T-helper 1 cell treated with Interleukin-12 subunit alpha and Interleukin-12 subunit beta and Interleukin-4 antibody, amounts not matched to agents 30 ng/mL and 1 ng/mL, for 36 hours (primary cell): ENCODE measurements around the gene EIF4EBP2. TPM values are rescaled to one million over a fixed set of nuclear protein-coding genes. Genes with fewer than 3 reads are reported as not detected.

Experiments used
- intact Hi-C: fragments of 100-400 bp; cut with micrococcal nuclease; formaldehyde crosslinking; loops from one replicate; pipeline ENCODE4 v1.15.1; 2024
- total RNA-seq: library from RNA; stranded (reverse); gene quantifications from 2 replicates; pipeline ENCODE4 v1.2.3, GENCODE V29; 2022

EIF4EBP2 gene
- total RNA-seq, 1 donor from 2014 or later = 48.4 TPM

DNA sequence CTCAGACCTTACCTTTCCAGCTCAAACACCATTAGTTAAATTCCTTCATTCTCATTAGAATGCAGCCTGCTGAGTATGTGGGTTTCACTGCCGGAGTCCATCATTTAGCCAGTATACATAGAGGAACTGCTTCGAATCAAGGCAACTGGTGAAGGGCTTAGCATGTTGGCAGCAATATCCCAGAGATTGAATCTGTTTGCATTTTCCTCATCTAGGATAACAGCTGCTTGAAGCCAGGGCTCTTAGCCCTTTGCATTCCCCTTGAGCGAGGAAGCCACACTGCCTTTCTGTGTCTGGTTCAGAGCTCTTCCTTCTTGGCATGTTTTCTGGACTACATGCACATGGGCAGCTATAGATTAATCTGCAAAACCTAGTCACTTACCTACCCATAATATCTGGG, 22.9 kb downstream of the EIF4EBP2 start:
- intact Hi-C loops = no loop called here

DNA sequence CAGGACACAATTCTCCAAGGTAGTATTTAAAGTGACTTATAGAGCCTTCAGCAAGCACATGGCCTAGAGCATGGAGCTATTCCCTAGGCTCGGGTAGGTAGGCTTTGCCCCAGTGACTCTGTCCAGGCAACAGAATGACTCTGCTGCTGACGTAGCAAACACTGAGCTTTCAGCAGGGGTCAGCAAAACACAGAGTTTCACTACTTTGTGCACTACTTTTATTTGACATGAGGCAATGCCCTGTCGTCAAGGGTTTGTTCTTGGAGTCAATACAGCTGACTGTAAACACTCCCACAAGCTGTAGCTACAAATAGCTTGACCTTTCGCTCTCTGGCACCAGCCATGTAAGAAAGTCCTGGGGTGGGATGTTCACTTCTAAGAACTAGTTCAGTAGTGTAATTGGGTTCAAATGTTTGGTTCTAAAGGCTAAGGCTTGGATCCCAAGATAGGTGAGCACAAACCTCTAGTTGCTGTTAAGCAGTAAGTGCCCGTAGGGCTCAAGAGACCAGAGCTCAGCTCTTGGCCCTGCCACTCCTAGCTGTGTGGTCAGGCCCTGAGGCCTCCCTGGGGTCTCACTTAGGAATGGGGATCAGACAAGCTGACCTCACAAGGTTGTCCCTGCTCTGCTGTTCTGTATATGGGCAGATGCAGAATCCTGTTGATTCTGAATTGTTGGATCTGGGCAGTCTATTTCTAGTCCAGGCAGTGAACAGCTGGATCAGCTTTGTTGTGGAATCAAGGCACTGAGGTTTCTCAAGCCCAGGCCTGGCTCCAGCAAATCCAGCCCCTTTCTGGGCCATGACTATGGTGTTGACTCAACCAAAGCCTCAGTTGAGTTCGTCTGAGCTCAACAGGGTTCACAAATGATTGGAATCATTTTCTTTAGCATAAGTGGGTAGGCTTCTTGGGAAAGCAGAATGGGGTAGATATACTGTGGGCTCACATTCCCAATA, 26.8 kb downstream of the EIF4EBP2 start:
- intact Hi-C loops = no loop called here

DNA sequence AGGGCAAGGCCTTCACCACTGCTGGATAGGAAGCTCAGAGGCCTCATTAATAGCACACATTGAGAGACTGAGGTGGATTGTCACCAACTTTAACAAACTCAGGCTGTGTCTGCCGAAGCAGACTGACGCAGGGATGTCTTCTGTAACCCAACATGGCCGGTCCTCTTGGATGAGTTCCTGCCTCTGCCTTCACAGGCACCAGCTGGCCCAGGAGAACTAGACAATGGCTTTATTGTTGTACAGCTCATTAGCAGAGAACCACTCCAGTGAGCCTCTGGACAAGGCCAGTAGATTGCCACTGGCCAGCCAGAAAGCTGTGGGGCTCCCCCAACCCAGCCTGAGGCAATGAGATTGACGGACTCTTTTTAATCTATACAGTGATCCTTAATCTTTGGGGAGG, 28.2 kb downstream of the EIF4EBP2 start:
- intact Hi-C loops = no loop called here

DNA sequence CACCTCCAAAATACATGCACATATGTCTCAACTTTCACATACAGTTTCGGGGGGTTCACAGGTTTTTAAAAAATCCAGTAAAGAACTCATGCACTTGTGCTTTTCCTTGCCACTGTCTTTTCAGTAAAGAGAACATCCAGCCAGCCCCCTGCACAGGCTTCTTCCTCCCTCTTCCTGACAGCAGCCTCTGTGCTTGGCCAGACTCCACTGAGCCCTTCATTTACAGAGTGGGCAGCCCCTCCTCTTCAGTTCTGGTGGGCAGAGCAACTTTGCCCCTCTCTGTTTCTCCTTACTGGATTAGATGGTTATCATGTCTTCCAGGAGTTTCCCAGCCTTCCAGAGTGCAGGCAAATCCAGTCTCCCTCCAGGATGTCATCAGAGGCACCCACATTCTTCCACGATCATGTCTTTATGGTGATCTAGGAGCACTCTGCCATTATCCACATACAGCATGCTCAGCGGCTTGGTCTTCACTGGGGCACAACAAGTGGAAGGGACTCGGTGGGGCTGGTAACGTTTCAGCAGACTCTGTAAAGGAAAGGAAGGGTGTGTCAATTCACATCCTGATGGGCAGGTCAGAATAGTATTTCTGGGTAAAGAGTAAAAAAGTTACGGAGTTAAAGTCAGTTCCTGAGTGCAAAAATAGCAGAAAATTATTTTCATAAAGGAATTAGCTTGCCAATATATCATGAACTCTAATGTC, 28.8 kb downstream of the EIF4EBP2 start:
- intact Hi-C loops = no loop called here

DNA sequence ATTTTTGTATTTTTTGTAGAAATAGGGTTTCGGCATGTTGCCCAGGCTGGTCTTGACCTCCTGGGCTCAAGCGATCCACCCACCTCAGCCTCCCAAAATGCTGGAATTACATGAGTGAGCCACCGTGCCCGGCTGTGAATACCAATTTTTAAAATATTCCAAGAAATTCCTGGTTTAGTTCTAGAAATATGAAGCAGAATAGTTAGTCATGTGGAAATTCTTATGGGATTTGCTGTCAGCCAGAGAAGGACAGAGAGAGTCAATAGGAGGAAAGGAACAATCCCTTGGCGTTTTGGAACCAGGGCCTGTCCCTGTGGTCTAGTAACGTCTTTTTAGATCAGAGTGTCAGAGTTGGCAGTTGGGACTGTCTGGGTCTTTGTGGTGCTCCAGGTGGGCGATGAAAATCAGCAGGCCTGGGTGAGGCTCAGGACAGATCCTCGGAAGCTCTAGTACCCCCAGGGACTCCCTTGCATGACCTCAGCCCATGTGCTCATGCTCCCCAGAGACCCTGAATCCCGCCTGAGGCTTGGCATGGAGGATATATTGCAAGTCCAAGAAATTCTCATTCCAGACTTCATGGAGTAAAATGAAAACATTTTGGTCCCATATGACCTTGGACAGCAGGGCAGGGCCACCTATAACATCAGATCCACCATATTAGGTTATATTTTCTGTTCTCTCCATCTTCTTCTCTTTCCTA, 29.8 kb downstream of the EIF4EBP2 start:
- intact Hi-C loops = no loop called here

DNA sequence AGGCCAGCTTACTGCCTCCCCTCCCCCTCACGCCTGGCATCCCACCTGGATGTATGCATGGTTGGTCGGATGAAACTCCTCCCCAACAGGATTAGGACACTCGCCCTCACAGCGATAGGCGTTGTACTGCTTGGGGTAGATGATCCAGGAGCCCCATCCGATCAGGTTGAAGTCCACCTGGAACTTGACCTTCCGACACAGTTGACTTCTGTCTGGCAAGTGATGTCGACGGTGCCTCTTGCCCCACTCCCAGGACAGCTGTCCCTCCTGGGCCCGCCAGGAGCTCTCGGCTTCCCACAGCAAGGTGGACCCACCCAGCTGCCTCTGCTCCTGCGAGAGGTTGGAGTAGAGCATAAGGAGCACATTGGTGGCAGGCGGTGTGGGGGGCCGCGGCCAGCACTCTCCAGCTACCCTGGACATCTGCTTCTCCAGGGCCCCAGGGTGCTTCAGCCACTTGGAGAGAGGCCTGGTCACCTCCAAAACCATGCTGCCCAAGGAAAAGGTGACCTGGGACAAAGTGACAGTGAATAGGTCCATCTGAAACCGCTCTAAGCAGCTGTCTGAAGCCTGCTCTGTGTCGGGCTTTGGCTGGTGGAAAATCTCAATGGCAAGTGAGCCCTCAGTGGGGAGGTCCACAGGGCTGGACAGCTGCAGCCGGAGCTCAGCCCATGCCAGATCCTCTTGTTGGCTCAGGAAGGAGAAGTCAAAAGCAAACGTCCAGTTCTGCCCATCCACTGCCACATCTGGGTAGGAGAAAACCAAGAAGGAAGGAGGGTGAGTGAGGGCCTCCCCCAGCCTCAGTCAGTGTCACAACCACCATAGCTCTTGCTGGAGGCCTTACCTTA, 31.5 kb downstream of the EIF4EBP2 start:
- intact Hi-C loops = no loop called here

DNA sequence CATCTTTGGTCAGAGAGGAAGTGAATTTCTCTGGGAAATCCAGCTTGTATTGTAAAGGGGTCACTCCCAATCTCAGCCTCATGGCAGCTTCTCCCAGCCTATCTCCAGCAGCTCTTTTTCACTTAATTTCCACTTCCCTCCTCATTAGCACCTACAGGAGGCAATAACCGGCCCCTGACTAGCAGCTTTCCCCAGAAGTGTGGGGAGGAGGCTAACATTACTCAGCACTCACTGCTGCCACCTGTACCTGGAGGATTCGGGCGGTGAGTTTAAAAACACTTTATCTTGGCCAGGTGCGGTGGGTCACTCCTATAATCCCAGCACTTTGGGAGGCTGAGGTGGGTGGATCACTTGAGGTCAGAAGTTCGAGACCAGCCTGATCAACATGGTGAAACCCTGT, 33.8 kb downstream of the EIF4EBP2 start:
- intact Hi-C loops = no loop called here

DNA sequence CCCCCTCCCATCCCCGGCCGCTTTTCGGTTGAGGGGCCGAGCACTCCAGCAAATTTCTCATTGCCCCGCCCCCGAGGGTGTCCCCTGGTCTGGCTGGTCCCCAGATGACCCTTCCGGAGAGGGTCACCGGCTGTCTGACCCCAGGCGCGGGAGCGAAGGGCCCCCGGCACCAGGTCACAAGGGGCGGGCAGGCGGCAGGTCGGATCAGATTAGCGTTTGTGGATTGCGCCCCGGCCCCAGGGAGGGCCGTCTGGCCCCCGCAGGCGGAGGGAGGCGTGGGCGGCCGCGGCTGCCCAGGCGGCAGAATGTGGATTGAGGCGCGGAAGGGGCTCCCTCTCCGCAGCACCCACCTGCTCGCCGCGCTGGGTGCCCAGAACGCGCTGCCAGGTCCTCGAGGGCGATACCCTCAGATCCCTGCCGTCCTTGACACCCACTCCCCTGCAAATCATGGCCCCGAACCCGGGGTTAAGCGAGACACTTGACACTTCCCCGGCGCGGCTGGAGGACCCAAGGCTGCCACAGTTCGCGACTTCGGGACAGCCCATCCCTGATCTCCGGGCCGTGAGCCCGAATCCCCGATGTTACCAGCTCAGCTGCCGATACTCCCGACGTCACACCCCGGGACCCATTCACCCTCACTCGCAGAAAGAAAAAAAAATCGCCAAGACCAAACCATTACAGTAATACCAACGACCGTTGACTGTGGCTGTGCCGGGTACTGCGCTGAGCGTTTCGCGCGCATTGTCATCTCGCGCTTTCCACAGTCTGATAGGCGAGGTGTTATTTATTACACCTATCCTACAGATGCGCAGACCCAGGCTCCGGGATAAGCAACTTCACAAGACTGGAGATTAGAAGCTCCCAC, 36.6 kb downstream of the EIF4EBP2 start:
- intact Hi-C loops = no loop called here

DNA sequence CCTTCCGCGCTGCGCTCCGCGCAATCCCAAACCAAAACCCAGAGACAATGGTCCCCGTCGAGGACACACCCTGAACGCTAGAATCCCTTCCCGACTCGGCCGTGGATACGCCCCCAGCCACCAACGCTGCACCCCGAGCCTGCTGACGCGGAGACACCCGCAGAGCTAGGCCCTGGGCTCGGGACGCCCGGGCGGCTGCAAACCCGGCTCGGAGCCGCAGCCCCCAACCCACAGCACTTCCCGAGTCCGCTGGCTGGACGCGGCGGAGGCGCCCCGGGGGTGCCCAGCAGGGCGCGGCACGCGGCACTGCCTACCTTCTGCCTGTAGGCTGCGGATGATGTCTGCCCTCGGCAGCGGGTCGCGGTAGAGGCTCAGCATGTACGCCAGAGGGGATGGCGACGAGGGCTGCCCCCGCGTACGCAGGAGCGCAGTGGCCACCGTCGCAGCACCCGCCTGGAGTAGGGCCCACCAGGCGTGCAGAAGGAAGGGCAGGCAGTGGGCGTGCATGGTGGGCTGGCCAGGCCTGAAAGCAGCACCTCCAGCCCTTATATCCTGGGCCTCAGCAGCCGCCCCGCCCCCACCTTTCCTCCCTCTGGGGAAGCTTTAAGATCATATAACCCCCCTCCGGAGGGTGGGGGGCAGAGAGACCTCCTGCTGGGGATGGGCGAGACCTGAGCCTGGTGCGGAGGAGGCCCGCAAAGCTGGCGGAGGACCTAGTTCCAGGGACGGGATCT, 37.4 kb downstream of the EIF4EBP2 start, which contains the start of gene NODAL:
NODAL (minus strand) TSS at position 521 of the 734 bp plus-strand sequence; CDS start at position 507, 14 bp downstream.
- intact Hi-C loops = no loop called here

DNA sequence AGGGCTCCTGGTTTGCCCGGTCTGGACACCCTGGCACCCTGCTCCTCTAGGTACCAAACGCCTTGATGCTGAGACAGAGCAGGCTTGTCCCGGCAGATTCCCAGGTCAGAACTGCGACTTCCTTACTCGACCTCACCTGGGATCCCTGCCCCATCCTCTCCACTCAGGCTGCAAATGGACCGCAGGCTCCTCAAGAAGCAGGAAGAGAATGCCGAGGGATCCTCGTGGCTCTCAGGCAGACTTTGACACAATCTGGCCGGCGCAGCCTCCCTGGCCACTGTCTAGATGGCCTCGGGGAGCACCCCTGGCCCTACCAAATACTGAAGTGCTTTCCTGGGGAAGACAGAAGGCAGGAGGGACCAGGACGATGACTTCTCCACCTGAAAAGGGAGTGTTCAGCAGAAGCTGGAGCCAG, 38.0 kb downstream of the EIF4EBP2 start:
- intact Hi-C loops = no loop called here

DNA sequence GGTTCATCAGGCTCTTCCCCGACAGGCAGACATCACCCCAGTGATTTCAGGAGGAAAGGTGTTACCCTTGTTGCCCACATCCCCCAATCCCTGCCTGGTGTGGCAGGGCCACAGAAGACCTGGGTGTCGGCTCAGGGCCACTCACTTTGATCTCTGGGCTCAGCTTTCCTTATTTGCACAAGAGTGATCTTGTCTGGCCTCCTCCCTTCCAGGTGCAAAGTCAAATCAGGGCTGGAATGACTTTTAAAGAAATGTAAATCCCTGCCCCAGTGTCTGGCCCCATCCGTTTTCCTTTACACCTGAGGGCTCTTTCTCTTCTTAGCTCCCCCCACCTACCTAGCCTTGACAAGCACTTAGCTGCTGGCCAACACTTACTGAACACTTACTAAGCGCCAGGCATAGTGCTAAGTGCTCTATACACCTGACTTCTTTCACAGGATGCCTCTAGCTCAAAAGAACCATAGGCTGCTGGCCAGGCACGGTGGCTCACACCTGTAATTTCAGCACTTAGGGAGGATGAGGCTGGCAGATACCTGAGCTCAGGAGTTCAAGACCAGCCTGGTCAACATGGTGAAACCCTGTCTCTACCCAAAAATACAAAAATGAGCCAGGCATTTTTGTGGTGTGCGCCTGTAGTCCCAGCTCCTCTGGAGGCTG, 38.5 kb downstream of the EIF4EBP2 start:
- intact Hi-C loops = no loop called here

DNA sequence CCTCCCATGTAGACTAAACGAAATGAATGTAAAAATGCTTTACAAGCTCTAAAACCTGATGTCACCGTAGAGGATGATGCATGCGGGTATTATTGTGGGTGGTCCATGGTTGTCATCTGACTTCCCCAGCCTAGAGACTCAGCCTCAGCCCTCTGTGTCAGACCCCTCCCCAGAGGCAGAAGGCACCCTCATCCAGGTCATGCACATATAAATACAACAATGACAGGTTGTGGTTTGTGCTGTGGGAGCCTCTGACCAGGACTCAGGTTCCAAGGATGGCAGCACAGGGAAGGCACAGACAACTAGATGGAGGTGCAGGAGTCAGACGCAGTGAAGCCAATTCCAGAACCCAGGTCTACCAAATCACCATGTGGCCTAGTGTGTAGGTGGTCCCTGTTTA, 40.8 kb downstream of the EIF4EBP2 start:
- intact Hi-C loops = no loop called here

DNA sequence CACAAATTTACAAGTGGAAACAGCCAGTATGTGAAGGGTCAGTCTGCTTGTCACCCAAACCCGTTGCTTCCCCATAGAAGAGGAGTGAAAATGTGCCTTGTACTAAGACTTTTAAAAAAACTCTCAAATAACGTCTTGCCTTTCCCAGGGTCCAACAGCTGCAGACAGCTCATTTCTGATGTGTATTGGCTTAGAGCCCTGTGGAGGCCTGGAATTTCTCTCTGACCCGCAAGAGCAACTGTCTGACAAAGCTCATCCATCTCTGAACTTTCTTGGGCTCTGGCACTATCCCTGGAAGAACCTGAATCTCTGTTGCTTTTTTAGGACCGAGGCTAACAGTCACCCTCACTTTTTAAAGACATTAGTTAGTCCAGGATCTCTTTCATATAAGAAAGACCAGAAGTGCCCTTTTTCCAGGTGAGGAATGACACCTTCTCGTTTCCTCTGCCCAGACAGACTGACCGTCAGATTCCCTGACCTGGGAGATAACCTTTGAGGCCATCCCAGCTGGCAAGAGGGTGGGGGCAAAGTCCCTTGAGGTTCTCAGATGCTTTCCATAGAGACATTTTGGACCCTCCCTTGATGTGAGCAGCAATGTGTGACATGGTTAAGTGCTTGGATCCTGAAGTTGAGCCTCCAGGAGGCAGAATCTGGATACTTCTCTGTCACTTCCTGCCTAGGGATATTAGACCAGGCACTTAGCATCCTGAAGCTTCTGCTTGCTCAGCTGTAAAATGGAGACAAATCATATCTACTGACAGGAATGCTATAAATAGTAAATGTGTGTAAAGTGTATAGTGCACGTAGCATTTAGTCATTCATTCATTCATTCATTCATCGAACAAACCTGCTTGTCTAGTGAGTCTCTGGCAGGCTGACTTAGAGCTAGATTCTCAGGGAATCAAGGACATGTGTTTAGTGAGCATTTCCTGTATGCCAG, 42.0 kb downstream of the EIF4EBP2 start:
- intact Hi-C loops = no loop called here

DNA sequence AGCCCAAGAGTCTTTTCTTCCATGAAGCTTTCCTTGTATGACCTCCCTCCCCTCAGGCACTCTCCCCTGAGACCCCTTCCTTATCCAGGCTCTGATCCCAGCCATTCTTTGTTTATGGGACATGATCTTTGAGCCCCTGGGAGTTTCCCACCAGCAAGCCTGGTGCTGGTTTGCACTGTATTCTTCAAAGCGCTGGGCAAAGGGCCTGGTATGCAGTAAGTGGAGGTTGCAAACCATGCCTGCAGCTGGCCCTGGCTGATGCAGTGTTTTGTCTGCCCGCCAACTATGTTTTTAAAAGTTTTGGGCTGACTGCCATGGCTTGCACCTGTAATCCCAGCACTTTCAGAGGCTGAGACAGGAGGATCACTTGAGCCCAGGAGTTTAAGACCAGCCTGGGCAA, 44.3 kb downstream of the EIF4EBP2 start:
- intact Hi-C loops = no loop called here

DNA sequence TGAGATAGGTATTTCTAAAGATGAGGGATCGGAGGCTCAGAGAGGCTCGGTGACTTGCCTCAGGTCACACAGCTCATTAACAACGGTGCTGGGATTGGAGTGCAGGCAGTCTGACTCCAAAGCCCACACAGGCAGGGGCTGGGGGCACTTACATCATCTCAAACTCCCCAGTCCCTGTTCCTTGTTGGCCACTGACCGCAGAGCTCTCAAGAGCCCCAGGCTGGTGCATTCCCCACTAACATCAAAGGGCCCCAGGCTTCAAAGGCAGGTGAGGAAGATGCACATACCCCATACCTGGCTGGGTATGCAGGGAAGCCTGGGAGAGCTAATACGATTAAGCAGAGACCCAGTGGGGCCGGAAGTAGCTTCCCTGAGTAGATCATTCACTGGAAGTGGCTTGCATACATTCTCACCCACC, 51.3 kb downstream of the EIF4EBP2 start:
- intact Hi-C loops = no loop called here

DNA sequence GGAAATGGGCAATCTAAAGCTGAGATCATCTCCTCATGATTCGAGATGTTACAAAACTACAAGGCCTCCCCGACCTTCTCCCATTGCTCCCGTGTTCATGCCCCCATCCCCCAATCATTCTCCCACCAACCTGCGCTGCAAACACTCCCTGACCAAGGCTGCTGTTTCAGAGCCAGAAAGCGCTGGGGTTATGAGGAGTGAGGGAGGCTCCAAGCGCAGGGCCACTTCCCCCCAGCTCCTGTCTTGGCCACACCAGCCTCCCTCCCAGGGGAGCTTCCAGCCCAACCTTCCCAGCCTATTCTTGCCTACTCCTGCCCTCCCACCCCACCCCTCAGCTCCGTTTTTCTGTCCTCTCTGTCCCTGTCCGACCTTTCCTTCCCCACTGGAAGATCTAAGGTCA, 52.2 kb downstream of the EIF4EBP2 start:
- intact Hi-C loops = no loop called here

DNA sequence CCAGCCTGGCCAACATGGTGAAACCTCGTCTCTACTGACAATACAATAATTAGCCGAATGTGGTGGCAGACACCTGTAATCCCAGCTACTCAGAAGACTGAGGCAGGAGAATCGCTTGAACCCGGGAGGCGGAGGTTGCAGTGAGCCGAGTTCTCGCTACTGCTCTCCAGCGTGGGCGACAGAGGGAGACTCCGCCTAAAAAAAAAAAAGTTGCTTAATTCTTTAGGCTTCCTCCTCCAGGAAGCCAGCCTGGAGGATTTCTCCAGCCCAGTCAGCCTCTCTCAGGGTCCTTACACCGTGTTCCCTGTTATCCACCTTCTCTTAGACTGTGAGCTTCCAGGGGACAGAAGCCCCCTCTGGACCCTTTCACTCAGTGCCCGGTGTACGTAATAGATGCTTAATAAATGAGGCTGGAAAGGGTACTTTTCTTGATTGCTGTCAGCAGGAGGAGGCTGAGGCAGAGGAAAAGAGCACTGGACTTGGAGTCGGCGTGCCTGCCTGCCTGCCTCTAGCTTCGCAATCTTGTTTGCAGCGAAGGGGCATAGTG, 53.9 kb downstream of the EIF4EBP2 start:
- intact Hi-C loops = no loop called here
